ENCODE results near the gene MIA2.
A peak's percentile ranks its signal among the peaks of the same experiment; 100 is the strongest.
"Not testable (repeated sequence)": the region's sequence is repeated elsewhere in the genome, so short reads cannot be mapped to it uniquely, and the experiment has no call there.

Gene MIA2

DNA sequence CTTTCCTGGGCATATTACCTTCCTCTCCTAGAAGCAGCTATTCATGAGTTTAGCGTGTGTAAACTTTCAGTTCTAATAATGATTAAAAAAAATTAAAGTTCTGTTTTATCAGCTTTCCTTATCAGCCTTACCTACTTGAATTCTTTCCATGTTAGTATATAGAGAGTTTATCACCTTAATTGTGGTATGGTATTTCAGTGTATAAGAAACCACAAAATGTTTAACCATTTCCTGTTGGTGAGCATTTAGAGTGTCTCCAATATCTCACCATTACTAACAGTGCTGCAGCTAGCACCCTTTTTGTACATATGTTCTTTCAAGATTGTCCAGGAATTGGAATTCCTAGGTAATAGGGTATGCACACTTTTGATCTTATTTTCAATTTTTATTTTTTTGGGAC is 109.1 kb downstream of the MIA2 start:
- DNase-seq, result no peak

DNA sequence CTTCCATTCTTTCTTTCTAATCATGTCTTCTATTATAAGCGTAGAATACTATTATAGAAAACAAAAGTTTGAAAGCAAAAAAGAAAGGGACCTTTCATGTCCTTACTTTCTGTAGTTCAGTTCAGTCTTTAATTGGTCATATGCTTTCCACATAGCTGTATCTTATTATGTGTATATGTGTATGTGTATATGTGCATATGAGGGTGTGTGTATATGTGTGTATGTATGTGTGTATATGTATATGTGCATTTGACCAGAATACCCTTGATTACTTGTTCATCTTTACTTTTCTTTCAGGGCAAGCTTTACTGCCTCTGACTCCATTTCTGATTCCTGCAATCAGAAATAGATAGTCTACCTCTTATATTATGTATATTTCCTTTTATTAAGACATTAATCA is 109.9 kb downstream of the MIA2 start:
- no peak for DNase-seq

DNA sequence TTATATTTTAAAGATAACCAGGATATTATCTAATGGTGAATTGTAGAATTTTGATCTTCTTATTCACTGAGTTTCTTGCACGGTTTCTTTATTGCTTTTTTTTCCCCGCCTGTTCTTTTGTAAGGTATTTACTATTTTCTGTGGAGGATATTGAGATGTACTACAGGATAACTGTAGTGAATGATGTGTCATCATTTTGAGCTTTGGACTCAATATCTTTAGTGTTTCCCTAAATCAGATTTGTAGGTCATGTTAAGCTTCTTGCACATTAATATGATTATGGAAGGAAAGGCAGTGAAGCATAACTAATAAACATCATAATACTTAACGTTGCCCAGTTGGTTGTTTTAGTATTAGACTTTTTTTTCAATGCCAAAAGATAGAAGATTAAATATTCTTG is 117.2 kb downstream of the MIA2 start:
- DNase-seq, result no peak

DNA sequence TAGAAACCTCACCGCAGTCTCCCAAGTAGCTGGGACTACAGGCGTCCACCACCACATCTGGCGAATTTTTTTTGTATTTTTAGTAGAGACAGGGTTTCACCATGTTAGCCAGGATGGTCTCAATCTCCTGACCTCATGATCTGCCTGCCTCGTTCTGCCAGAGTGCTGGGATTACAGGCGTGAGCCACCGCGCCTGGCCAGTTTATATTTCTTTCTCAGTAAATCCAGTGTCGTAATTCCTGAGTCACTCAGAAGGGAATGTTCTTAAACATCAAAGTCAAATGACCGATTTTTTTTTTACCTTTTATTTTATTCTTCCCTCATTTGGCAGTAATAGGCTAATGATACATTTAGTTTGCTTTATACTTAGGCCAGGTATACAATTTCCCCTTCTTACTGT is 118.0 kb downstream of the MIA2 start:
- DNase-seq, result no peak

DNA sequence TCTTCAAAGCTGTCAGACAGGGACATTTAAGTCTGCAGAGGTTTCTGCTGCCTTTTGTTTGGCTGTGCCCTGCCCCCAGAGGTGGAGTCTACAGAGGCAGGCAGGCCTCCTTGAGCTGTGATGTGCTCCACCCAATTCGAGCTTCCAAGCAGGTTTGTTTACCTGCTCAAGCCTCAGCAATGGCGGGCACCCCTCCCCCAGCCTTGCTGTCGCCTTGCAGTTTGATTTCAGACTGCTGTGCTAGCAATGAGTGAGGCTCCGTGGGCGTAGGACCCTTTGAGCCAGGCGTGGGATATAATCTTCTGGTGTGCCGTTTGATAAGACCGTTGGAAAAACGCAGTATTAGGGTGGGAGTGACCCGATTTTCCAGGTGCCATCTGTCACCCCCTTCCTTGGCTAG is 125.4 kb downstream of the MIA2 start:
- not testable (repeated sequence) for DNase-seq

DNA sequence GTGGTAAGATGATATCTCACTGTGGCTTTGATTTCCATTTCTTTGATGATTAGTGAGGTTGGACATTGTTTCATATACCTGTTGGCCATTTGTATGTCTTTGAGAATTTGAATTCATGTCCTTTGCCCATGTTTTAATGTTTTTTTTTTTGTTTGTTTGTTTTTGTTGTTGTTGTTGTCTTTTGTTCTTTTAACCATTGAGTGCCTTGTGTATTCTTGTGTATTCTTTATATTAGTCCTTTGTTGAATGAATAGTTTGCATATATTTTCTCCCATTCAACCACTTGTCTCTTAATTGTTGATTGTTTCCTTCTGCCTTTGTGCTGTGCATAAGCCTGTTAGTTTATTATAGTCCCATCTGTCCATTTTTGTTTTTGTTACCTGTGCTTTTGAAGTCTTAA is 126.6 kb downstream of the MIA2 start:
- no peak for DNase-seq

DNA sequence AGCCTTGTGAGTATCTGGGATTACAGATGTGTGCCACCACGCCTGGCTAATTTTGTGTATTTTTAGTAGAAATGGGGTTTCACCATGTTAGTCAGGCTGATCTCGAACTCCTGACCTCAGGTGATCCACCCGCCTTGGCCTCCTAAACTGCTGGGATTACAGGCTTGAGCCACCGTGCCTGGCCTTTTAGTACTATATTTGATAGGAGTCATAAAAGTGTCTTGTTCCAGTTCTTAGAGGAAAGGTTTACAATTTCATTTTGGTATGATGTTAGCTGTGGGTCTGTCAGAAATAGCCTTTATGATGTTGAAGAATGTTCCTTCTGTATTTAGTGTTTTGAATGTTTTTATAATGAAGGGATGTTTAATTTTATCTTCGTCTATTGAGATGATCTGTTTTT is 127.8 kb downstream of the MIA2 start:
- DNase-seq, result not testable (repeated sequence)

DNA sequence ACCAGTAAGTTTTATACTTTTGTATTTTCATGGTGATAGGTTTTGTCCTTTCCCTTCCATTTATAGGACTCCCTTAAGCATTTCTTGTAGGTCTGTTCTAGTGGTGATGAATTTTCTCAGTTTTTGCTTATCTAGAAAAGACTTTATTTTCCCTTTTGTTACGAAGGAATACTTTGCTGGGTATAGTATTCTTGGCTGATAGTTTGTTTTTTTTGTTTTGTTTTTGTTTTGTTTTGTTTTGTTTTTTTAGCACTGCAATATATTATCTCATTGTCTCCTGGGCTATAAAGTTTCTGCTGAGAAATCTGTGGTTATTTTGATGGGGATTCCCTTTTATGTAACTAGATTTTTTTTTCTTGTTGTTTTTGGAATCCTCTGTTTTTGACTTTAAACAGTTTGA is 130.8 kb downstream of the MIA2 start:
- DNase-seq, result no peak

DNA sequence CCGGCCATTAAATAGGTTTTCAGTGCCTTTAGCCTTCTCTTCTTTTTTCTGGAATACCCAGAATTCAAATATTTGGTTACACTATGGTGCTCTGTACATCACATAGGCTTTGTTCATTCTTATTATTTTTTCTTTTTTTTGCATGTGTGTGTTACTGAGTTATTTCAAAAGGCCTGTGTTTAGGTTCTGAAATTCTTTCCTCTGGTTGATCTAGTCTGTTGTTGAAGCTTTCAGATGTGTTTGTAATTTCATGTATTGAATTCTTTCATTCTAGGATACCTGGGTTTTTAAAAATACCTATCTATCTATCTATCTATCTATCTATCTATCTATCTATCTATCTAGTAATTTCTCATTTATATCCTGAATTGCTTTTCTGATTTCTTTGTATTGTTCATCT is 131.6 kb downstream of the MIA2 start:
- DNase-seq, result no peak

DNA sequence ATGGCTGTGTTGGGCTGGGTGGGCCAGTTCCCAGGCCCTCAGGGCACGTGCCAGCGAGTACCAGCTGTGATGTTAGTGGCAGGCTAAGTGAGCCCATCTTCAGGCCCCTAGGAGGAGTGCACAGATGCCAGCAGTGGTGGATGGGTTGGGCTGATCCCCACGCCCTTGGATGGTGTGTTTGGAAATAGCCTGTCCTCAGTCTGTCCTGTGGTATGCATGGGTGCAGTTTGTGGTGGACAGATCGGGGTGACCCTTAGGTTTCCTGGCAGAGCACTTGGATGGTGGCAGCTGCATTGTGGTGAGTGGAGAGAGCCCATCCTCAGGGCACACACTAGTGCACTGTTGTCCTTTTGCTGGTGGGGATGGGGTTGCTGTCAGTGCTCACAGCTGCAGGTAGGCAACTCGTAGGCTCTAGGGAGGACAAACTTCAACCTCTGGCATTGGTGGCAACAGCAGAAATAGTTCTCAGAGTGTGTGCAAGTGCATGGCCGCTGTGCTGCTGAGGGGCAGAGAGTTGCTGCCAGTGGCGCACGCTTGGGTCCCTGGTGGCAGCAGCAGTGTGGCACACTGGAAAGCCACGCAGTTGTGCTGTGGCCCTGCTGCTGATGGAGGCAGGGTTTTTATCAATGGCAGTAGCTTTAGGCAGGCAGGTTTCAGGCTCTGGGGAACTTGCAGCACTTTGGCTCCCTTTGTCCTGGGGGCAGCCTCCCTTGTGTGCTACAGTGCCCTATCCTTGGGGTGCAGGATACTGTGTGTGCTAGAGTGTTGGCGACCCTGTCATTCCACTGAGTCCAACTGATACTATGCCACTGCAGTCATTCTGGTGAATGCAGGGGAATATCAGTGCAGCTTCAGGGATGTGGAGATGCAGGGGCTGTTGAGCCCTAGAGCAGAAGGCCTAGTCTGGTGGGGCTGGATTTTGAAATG is 133.0 kb downstream of the MIA2 start:
- no peak for DNase-seq

DNA sequence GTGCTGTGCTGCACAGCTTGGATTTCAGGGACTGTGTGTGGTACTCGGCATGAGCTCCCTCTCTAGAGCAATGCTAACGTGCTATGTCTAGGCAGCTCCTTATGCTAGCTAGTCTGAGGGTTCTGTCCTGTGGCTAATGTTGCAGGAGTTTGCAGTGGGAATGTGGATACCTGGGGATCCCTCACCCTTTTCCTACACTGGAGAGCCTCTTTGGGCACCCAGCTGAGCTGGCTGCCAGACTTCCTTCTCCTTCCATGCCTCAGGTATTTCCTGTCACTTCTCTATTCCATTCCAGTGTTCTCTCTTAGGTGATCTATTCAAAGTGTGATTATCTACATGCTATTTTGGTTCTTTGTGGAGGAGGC is 133.7 kb downstream of the MIA2 start:
- no peak for DNase-seq

DNA sequence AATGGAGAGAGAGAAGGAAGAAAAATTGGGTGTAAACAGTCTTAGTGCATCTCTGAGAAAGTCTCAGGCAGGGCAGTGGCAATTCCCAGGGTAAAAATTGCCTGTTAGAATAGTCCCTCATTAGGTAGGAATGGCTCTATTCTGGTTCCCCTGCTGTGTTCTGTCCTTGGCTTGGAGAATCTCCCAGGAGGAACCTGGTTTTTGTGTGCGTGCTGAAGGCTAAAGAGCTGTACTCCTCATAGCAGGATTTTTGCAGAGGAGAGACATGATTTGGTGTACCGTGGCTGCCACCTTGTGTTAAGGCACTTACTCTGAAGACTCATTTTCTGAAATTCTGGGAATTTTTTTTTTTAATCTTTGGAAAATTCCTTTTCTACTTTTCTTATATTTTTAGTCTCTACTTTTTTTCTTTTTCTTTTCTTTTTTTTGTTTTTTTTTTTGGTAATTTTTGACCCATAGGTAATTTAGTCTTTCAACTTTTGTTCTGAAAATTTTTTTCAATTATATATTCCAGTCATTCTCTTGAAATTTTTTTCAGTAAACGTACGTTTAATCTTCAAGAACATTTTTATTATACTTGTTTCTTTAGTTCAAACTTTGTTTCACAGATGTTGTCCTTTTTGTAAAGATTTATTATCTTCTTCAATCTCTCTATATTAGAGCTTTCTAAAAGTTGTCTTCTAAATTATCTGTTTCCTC is 134.7 kb downstream of the MIA2 start:
- peak; percentile 48 for DNase-seq

DNA sequence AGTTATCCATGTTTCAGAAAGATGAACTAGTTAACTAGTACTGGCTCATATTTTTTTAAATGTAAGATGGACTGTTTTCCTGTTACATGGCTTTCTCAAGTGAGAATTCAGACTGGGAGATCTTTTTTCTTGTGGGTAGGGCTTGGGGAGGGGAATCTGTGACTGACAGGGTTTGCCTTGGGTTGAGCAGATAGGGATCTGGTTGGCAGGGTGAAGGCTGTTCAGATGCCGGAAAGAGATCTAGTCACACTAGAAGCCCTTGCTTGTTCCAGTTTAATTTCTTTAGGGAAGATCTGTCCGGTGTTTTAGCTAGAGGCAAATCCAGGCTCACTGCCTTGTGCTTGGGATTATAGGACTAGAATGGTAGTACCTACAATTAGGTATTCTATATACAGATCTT is 135.3 kb downstream of the MIA2 start:
- DNase-seq, result no peak

DNA sequence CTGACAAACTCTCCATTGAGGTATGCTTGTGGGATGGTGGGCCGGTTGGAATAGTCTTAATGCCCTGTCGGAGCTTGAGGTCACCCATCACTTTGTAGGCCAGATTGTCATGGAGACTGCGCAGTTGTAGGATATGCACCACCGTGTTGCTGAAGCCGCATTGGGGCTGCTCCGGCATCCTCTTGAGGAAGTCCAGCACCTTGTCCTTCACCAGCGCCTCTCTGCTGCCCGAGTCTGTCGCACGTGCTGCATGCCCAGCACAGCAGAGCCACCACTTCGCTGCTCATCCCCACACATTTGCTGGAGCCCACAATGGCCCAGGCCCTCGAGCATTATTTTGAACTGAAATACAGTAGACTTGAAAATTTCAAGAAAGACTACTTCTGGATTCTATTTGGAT is 136.7 kb downstream of the MIA2 start:
- no peak for DNase-seq

DNA sequence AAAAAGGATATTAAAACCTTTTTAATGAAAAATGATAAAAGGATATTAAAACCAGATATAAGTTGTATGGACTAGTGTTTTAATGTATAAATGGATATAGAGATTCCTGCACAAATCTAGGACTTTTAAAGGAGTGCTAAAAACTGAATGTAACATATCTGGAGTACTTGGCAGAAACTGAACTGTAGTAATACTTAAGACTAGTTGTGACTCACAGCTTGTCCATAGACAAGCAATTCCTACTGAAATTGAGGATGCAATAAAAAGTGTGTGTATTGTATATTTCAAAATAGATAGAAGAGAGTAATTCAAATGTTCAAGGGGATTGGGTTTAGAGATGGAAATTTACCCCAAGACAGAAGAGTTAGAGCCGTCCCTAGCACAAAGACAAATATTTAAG is 138.9 kb downstream of the MIA2 start:
- no peak for DNase-seq

DNA sequence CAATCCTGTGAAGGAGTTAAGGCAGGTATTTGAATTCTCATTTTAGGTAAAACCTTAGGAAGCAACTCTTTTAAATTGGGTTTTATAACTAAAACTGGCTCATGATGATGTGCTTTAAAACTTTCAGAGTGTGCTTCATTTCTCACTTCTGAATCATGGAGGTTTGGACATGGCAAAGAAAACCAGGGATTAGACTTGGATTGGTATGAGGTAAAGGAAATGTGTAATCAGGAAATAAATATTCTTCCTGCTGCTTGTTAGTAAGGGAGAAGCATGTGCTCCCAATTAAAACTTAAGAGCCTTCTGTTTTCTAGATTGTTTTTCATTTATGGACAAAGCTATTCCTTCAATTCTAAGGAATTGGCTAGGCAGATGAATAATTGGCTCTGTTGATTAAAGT is 141.1 kb downstream of the MIA2 start:
- no peak for DNase-seq

DNA sequence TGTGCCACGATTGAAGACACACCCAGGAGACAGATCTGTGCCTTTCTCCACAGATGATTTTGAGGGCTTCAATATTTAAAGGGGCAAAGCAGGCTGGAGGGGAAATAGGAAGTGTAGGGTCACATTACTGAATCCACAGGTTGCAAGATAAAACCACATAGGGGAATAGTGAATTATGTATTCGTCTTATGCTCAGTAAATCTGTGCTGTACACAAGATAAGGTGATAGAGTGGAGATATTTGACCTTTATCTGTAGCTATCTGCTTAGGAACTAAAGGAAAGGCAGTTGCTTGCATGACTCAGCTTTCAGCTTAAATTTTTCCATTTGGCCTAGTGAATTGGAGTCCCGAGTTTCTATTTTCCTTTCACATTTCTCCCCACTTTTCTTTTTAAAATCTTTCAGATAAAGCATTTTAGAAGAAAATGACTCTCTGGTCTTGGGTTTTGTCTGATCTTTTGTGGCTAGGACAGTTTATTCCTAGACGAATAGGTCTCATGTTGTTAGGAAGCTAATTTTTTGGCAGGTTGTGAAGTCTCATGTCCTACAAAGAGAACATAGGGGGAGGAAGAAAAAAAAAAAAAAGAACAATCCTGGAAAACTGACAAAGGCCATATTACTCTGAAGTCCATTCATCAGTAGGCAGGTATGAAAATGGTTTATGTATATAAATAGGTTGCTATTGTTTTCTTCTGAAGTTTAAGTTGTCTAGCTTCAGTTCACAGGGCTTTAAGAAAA is 143.1 kb downstream of the MIA2 start:
- DNase-seq, result no peak

DNA sequence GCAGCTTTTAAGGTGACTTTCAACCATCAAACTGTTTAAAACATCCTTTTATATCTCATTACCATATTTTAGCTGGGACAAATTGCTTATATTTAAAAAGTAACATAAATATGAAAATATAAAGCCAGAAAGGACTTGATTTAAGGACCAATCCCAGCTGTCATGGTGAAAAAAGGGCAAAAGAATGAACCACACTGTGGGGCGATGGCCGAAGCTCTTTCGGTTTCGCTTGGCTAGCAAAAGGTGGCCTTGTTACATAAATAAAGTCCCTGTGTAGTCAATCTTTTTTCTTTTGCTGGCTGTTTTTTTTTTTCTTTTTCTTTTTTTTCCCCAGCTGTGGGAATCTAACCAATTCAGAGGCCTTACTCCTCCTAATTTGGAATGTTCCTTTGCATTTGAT is 147.7 kb downstream of the MIA2 start:
- DNase-seq, result no peak

DNA sequence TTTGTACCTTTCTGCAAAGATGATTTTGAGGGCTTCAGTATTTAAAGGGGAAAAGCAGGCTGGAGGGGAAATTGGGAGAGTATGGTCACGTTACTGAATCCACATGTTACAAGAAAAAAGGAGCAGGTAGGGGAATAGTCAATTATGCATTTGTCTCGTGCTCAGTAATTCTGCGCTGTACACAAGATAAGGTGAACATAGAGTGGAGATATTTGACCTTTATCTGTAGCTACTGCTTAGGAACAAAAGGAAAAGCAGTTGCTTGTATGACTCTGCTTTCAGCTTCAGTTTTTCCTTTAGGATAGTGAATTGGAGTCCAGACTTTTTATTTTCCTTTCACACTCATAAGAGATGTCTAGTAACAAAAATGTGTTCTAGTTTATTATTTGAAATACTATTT is 148.7 kb downstream of the MIA2 start:
- DNase-seq, result no peak

DNA sequence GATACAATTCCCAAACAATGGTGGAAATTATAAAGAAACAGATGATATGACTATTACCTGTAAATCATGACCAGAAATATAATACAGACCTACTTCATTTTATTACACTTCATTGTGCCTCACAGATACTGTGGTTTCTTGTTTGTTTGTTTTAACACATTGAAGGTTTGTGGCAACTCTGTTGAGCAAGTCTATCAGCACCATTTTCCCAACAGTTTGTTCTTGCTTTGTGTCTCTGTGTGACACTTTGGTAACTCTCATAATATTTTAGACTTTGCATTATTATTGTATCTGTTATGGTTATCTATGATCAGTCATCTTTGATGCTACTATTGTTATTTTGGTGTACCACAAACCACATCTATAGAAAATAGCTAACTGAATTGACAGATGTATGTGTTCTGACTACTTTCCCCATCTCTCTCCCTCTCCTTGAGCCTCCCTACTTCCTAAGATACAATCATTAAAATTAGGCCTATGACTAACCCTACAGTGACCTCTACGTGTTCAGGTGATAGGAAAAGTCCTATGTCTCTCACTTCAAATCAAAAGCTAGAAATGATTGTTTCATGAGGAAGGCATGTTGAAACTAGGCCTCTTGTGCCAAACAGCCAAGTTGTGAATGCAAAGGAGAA is 149.4 kb downstream of the MIA2 start:
- no peak for DNase-seq

DNA sequence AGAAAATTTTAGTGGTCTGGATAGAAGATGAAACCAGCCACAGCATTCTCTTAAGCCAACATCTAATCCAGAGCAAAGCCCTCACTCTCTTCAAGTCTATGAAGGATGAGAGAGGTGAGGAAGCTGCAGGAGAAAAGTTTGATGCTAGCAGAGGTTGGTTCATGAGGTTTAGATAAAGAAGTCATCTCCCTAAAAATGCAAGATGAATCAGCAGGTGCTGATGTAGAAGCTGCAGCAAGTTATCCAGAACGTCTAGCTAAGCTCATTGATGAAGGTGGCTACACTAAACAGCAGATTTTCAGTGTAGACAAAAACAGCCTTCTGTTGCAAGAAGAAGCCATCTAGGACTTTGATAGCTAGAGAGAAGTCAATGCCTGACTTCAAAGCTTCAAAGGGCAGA is 150.0 kb downstream of the MIA2 start:
- no peak for DNase-seq

DNA sequence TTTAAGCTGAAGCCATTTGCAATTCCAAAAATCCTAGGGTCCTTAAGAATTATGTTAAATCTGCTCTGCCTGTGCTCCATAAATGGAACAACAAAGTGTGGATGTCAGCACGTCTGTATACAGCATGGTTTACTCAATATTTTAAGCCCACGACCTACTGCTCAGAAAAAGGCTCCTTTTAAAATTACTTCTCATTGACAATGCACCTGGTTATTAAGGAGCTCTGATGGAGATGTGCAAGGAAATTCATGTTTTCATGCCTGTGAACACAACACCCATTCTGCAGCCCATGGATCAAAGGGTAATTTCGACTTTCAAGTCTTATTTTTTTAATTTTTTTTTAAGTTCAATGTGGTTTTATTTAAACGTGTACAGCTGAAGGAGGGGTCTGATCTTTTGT is 150.5 kb downstream of the MIA2 start:
- DNase-seq, result no peak

DNA sequence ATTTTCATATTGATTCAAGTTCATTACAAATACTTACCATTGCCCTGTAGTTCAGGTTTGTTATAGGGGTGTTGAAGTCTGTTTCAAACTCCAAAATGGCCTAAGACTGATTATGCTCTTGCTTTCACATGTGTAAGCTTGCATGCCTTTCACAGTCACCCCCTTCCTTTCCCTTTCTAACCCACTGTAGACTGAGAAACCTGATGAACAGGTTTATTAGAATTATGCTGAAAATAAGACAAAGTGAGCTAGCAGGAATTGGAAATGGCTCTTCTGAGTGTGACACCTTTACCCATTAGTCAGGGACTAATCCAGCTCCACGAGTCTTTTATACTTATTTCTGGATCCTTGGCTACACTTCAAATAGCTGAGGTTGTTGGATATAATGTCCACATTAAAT is 159.6 kb downstream of the MIA2 start:
- DNase-seq, result no peak

All from DMS153 (cell line).